Testis (tissue), 2 donors: Measurements from ENCODE around the gene PHLPP1.

ENCODE experiments used
- POLR2A ChIP-seq: fragments of 450-650 bp; IDR thresholded peaks from one replicate; pipeline ENCODE4 v1.6.1; 2017; ENCODE audit warnings: antibody characterized with exemption, mild to moderate bottlenecking, moderate library complexity
- TF ChIP-seq, protein P1 (sequence below), 3 experiments: fragments of 450-650 bp in 2 of 3; fragments of 200-600 bp in 1 of 3; sonication (generic) in 1 of 3; IDR thresholded peaks; one replicate each; pipeline ENCODE4 v1.5.1; 2016 to 2019; ENCODE audit warnings: antibody characterized with exemption in 3 of 3, mild to moderate bottlenecking in 2 of 3, moderate library complexity in 1 of 3

DNA sequence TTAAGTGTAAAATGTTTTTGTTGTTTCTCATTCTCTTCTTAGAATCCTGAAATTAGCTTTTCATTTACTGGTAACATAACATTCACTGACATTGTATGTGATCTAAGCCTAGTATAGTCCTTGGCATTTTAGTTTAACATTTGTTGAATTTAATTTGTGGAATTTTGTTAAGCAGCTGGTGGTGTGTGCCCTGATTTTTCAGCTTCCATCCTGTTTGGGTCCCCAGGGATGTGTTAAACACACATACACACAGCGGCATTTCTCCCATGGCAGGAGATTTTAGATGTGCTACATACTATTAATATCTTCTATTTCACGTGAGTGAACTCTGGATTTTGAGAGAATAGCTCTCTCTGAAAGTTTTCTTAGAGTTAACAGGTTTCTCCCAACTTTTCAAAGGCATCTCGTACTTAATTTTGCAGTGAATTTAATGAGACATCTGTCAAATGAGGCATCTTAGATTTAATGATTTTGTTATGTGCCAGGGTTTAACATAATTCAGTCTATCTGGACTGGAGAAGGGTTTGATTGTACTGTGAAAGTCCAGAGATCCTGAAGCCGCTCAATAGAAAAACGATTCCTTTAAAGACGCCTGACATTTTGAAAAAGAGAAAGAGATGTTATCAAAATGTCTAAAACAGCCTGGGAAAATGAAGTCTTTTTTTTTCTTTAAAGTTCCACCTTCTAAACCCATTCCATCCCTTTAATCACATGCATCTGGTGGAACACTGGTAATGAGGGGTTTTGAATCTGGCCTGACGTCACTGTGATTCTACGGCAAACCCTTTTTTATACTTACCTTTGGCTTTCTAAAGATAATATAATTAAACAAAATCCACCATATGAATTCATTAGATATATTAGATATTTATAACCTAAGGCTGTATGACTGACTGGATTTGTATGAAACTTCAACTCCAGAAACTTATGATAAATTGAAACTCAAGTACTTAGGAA lies 6.8 kb downstream of the PHLPP1 start:
- no peak for TF ChIP-seq POLR2A
- TF ChIP-seq, protein P1, sequence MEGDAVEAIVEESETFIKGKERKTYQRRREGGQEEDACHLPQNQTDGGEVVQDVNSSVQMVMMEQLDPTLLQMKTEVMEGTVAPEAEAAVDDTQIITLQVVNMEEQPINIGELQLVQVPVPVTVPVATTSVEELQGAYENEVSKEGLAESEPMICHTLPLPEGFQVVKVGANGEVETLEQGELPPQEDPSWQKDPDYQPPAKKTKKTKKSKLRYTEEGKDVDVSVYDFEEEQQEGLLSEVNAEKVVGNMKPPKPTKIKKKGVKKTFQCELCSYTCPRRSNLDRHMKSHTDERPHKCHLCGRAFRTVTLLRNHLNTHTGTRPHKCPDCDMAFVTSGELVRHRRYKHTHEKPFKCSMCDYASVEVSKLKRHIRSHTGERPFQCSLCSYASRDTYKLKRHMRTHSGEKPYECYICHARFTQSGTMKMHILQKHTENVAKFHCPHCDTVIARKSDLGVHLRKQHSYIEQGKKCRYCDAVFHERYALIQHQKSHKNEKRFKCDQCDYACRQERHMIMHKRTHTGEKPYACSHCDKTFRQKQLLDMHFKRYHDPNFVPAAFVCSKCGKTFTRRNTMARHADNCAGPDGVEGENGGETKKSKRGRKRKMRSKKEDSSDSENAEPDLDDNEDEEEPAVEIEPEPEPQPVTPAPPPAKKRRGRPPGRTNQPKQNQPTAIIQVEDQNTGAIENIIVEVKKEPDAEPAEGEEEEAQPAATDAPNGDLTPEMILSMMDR (IDR thresholded peaks at IDR 0.05): no peak
